HCEC 1CT (cell line): ENCODE data around the gene NPHP4.

Experiments used
- DNase-seq: peaks from one replicate; pipeline ENCODE4 v3.0.0-alpha.2; 2017

The NPHP4 gene

DNA sequence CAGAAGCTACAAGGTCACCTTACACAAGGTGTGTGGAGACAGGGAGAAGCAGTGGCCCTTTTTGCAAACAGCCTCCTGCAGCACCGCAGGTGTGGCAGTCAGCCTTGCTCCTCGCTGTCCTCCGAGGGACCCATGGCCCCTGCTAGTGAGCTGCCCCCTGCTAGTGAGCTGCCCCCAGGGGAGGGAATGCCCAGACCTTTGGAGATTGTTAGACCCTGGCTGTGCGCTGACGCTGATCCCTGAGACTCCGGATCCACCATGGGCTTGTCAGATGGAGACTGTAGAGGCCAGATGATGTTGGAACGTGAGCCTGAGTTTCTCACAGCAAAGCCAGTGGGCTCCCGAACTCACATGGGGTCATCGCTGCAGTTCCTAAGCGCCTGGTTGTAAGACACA, 172.2 kb downstream of the NPHP4 start:
- no peak for DNase-seq

DNA sequence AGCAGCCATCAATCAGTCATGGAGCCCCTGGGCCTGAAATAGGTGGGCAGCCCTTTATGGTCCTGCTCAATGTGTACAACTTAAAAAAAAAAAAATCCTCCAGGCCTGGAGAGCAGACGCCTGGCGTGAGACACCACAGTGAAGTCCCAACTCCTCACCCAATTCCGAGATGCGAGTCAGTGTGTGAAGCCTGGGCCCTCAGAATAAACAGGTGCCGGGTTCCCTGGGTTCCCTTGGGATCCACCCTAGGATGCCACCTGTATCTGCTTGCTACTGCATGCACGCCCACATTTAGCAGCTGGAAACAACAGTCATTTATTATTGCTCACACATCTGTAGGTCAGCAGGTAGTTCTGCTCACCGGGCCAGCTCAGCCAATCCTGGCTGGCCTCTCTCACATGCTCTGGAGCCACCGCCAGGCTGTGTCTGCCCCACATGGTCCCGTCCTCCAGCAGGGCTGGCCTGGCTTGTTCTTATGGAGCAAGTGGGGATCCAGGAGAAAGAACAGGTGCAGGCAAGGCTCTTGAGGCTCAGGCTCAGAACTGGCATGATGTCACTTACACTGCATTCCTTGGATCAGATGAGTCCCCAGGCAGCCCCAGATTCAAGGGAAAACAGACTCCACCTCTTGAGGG, 172.7 kb downstream of the NPHP4 start:
- no peak for DNase-seq

DNA sequence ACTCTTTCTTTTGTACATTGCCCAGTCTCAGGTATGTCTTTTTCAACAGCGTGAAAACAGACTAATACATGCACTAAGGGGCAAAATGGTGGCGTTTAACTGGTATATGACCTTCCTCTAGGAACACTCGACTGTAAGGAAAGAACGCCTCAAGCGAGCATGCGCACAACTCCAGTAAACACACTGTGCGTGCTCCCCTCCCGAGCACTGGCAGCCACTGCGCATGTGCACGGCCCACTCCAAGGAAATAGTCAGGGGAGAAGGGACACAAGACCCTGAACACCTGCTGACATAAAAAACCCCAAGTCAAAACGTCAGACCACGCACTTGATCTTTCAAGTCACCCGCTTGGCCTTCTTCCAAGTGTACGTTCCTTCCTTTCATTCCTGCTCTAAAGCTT, 173.5 kb downstream of the NPHP4 start:
- DNase-seq: no peak

DNA sequence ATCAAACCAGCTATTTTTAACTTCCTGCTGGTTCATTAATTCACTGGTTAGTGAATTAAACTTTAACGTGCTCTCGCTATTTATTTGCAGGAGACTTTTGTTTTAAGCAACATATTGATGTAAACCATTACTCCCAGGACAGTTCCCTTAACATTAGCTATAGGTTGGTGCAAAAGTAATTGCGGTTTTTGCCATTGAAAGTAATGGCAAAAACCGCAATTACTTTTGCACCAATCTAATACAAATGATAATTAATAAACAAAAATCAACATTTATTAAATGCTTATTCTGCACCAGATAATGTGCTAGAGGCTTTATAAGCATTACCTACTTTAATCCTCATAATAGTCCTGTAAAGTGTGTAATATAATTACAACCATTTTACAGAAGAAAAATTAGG, 176.5 kb downstream of the NPHP4 start:
- DNase-seq: no peak

DNA sequence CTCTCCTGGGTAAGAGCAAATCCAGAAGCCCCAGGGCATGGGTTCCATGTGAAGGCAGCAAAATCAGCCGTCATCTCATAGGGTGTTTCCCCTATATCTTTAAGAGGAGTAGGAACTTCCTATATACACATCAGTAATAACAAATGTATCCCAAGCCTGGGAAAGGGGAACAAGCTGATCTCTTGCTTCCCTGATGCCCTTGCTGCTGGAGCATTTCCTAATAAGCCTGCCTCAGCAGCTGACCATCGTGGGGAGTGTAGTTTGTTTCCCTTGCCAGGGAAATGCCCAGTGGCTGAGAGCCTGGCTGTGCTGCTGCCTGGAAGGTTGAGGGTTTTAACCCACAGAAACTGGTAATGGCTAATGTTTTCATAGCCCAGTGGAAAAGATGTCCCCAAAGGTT, 177.0 kb downstream of the NPHP4 start:
- DNase-seq: no peak

DNA sequence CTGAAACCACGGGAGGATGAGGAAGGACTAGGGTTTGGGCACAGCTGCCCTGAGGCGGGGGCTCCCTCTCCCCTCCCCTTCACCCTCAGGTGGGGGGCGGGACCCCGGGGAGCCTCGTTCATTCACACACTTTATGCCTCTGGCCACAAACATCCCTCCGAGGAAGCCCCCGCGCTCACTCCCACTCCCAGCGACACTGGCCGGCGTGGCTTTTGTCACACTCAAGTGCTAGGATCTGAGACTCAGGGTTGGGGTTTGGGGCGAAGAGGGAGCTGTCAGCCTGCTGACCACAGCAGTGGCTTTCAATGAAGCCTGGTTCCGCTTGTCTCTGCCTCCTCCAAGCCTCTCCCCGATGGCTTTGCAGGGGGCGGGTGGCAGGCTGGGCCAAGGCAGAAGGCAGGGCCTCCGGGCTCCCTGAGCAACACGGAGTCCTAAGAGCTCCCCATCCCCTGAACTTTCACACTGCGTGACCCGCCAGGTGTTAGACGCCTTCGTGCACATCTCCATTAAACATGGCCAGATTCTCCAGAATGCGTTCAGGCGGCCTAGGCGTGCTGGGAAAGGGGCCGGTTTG, 178.1 kb downstream of the NPHP4 start:
- DNase-seq: no peak

DNA sequence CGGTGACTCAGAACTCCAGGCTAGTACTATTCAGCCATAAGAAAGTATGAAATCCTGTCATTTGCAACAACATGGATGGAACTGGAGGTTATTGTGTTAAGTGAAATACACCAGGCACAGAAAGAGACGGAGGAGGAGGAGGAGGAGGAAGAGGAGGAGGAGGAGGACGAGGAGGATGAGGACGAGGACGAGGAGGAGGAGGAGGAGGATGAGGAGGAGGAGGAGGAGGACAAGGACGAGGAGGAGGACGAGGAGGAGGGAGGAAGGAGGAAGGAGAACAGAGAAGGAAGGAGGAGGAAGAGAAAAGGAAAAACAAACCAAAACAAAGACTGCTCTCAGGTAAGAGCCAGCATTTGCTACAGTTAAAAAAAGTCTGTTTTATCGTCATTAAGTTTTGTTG, 178.7 kb downstream of the NPHP4 start:
- DNase-seq: no peak
